ENCODE data around the gene MYO15A.
A peak's percentile ranks its signal among the peaks of the same experiment; 100 is the strongest.

The MYO15A gene

DNA sequence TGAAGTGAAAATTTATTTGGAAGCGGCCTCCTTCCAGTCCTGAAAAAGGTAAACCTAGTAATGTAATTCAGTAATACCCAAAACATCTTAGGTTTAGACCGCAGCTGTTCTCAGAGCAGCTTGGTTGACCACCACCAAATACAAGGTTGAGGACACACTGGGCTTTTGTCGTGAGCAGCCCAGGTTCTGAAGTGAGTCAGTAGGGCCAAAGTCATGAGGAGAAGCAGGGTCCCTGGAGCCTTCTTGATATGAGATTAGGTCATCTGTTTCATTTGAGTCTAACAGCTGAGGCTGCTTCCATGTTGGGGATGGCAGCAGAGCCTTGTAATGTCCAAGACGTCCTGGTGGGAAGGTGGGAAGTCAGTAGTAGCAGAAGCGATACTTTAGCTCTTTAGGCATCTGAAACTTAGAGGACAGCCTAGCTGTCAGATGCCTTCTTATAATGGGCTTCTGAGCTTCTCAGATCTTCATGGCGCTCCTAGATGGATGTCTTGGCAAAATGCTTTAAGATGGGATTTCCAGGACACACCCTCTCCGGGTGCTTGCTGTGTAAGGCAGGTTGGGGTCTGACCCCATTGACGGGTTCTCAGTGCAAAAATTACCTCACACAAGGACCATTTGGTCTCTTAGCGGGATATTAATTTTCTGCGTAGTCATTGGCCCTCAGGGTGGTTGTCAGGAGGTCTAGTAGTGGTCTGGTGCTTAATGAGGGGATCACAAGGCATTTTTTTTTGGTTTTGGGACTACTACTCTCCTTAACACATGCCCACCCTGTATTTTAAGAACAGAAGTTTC is 77.5 kb downstream of the MYO15A start:
- peak overlapping the region; percentile 99 for H3K27ac ChIP-seq
- TF ChIP-seq, protein P1, sequence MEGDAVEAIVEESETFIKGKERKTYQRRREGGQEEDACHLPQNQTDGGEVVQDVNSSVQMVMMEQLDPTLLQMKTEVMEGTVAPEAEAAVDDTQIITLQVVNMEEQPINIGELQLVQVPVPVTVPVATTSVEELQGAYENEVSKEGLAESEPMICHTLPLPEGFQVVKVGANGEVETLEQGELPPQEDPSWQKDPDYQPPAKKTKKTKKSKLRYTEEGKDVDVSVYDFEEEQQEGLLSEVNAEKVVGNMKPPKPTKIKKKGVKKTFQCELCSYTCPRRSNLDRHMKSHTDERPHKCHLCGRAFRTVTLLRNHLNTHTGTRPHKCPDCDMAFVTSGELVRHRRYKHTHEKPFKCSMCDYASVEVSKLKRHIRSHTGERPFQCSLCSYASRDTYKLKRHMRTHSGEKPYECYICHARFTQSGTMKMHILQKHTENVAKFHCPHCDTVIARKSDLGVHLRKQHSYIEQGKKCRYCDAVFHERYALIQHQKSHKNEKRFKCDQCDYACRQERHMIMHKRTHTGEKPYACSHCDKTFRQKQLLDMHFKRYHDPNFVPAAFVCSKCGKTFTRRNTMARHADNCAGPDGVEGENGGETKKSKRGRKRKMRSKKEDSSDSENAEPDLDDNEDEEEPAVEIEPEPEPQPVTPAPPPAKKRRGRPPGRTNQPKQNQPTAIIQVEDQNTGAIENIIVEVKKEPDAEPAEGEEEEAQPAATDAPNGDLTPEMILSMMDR (conservative IDR thresholded peaks at IDR 0.05) = no peak

DNA sequence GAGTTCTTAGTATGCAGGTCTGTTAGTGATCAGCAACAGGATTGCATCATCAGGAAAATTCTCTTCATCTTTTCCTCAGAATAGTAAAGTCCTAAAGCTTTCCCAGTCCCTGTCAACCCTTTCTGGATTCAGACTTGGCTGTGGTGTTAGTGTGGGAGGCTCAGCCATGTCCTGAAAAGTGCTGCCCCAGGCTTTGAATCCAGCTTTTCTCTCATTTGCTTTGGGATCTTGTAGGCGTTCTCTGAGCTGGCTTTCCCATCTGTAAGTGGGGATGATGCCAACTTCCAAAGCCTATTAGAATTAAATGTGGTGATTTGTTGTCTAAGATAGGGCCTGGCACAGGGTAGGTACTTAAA is 78.0 kb downstream of the MYO15A start:
- H3K27ac ChIP-seq = peak overlapping the region; percentile 99
- TF ChIP-seq, protein P1 (conservative IDR thresholded peaks at IDR 0.05) = no peak

DNA sequence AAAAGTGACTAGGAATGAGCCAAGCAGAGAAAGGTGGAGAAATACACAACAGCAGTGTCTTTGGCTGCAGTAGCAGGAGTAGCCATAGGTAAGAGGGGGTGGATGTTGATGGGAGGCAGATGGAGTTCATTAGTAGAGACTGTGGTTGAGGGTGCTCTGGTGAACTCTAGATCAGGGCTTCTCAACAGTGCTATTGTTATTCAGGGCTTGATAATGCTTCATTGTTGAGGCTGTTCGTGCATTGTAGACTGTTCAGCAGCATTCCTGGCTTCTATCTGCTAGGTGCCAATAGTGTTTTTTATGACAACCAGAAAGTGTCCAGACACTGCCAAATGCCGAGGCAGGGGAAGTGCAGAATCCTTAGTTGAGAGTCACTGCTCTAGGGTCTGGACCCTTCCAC is 78.7 kb downstream of the MYO15A start:
- peak overlapping the region; percentile 99 for H3K27ac ChIP-seq
- TF ChIP-seq, protein P1 (conservative IDR thresholded peaks at IDR 0.05) = no peak

DNA sequence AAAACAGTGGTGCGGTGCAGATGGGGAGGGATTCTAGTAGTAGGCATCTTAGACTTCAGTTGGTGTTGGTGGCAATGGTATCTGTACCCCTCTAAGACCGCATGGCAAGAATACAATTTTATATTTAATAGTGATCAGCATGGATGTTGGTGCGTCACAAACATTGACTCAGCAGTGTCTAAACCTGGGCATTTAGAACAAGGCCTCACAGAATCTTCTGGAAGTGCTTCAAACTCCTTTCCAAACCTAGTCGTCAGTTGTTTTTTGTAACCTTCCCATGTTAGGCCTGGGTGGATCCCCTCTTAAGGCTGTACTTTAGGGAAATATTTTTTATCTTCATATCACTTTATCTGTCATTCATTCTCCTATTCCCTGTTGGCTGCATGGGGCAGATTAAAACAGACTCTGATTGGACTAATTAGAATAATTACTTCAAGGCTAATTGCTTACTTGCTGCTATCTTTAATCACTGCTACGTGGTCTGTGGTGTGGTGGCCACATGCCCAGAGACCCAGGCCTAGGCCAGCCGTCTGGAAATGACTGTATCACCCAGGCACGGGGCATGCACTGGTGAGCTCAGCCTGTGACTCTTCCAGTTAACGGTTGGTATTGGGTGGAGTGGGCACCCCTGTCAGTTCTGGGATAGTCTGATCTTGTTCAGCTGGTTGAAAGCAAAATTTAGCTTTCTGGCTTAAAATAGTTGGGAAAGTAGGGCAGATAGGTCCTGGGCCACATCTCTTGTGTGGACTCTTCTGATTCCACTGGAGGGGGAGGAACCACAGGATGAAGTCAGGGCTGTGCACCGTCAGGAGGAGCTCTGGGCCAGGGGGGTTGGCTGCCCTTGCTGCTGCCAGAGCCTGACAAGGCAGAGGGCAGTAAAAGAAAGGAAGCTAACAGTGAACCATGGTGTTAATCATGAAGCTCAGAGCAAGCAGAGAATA is 79.5 kb downstream of the MYO15A start:
- TF ChIP-seq, protein P1 (conservative IDR thresholded peaks at IDR 0.05) = no peak
- H3K27ac ChIP-seq = peak overlapping the region; percentile 99

DNA sequence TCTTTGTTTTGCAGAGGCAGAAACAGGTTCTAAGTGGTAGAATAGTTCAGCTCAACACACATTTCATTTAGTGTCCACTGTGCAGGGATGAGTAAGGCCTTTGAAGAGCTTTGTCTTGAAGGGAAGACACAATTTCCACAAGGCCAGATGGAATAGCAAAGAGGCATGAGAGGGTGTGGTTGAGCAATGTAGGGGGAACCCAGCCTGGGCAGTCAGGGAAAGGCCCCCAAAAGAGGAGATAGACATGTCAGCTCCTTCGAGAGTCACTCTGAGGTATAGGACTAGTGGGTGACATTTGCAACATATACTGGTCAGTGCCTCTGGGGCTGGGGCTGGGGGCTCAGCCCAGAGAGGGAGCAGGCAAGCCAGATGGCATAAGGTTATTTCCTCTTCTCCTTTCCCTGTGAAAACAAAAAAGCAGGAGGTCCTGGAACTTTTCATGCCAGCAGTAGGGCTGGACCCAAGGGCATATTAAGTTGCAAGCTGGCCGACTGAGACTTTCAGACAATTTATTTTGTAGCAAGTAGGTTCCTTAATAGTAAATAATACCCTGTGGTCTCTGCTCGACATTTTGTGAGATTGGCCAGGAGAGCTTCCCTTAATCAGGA is 82.2 kb downstream of the MYO15A start:
- peak overlapping the region; percentile 31 for H3K27ac ChIP-seq
- TF ChIP-seq, protein P1 (conservative IDR thresholded peaks at IDR 0.05) = no peak

DNA sequence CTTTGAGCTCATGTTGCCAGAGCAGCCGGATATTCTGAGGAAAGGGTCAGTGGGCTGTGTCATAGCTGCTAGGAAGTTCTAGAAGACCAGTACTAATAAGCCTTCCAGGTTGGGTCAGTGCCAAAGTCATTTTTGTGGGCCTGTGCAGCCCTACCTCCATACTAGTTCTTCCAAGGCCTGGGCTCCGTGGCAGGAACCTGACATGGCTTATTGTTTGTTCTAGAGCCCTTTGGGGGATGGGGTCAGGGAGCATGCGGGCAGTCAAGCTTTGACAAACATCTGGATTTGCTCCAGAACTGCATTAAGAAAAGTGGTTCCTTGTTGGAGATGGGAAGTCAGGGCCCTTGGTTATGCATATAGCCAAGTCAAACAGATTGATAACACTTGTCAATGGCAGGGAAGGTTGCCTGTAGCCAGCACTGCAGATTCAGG is 82.7 kb downstream of the MYO15A start:
- peak overlapping the region; percentile 31 for H3K27ac ChIP-seq
- TF ChIP-seq, protein P1 (conservative IDR thresholded peaks at IDR 0.05) = no peak

DNA sequence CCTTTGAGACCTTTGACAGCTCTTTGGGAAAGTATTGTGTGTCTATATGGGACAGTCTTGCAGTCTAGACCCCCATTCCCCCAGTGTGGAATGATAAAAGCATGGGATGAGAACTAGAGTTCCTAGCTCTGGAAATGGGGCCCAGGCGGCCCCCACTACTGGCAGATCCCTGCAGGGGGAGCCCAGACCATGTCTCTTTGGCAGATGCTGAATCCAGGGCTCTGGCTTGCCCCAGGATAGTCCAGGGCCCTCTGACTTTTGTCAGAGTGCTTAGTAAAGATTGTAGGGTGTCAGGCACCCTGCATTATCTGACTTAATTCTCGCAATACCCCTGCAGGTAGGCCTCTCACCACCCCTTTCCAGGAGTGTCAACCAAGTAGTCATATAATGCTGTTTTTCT is 83.4 kb downstream of the MYO15A start:
- TF ChIP-seq, protein P1 (conservative IDR thresholded peaks at IDR 0.05) = no peak

More for the DNA sequence above, 83.4 kb downstream of the MYO15A start:
- H3K27ac ChIP-seq = peak overlapping the region; percentile 31

Measured in VCaP (cell line).